Measurements from ENCODE around the gene FFAR1.

FFAR1 gene

DNA sequence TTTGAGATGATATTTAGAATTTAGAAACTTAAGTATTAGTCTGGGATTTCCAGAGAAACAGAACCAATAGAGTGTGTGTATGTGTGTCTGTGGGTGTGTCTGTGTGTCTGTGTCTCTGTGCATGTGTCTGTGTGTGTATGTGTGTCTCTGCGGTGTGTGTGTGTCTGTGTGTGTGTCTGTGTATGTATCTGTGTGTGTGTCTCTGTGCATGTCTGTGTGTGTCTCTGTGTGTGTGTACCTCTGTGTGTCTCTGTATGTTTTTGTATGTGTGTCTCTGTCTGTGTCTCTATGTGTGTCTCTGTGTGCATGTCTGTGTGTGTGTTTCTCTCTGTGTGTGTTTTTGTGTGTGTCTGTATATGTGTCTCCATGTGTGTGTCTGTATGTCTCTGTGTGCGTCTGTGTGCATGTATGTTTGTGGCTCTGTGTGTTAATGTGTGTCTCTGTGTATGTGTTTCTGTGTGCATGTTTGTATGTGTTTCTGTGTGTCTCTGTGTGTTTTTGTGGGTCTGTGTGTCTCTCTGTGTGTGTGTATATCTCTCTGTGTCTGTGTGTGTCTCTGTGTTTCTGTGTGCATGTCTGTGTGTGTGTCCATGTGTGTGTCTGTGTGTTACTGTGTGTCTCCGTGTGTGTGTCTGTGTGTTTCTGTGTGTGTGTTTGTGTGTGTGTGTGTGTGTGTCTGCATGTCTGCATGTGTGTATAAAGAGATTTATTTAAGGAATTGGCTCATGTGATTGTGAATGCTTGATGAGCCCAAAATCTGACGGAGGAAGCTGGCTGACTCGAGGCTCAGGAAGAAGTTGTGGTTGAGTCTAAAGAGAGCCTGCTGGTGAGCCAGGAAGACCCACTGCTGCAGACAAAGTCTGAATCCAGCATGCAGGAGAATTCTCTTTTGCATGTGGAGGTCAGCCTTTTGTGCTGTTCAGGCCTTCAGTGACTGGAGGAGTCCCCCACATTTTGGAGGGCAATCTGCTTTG, 45.3 kb downstream of the FFAR1 start:
- TF ChIP-seq TAF1 (IDR thresholded peaks at IDR 0.05; ENCODE audit: borderline replicate concordance, insufficient read depth, low read length): no peak

DNA sequence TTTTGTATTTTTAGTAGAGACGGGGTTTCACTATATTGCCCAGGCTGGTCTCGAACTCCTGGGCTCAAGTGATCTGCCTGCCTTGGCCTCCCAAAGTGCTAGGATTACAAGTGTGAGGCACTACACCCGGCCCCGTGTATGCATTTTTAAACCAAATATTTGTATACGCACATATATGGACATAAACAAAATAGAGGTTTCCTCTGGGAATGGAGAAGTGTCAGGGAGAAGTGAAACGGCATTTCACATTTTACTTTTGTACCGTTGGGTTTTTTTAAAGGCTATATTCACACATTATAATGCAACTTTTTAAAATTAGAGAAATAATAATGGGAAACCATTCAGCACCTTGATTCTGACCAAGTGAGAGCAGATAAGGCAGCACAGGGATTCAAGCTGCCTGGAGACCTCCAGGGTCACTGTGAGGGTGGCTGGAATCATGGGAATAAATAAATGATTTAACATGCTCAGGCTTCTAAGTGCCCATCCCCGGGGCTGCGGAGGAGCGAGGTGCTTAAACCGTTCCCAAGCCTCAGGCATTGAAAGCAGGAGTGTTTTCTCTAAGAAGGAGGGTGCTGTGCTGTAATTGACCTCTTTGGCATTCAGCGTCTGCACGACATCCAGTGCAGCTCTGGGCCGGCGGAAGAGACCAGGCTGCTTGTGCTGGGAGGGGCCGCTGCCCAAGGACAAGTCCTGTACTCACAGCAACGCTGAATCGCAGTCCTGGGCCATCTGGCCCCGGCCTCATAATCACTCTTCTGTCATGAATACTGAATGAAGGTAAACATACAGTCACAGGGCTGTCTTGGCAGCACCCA, 47.9 kb downstream of the FFAR1 start:
- TF ChIP-seq SIN3A (IDR thresholded peaks at IDR 0.05; ENCODE audit: borderline replicate concordance, insufficient read depth, low read length) (no peak), FOXP2 (optimal IDR thresholded peaks at IDR 0.05; ENCODE audit: borderline replicate concordance, extremely low read depth, extremely low read length, insufficient read depth) (no peak), TAF1 (IDR thresholded peaks at IDR 0.05; ENCODE audit: borderline replicate concordance, insufficient read depth, low read length) (no peak), POLR2AphosphoS5 (IDR thresholded peaks at IDR 0.05; ENCODE audit: low read depth, low read length) (no peak)
- TF ChIP-seq, protein P1, sequence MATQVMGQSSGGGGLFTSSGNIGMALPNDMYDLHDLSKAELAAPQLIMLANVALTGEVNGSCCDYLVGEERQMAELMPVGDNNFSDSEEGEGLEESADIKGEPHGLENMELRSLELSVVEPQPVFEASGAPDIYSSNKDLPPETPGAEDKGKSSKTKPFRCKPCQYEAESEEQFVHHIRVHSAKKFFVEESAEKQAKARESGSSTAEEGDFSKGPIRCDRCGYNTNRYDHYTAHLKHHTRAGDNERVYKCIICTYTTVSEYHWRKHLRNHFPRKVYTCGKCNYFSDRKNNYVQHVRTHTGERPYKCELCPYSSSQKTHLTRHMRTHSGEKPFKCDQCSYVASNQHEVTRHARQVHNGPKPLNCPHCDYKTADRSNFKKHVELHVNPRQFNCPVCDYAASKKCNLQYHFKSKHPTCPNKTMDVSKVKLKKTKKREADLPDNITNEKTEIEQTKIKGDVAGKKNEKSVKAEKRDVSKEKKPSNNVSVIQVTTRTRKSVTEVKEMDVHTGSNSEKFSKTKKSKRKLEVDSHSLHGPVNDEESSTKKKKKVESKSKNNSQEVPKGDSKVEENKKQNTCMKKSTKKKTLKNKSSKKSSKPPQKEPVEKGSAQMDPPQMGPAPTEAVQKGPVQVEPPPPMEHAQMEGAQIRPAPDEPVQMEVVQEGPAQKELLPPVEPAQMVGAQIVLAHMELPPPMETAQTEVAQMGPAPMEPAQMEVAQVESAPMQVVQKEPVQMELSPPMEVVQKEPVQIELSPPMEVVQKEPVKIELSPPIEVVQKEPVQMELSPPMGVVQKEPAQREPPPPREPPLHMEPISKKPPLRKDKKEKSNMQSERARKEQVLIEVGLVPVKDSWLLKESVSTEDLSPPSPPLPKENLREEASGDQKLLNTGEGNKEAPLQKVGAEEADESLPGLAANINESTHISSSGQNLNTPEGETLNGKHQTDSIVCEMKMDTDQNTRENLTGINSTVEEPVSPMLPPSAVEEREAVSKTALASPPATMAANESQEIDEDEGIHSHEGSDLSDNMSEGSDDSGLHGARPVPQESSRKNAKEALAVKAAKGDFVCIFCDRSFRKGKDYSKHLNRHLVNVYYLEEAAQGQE (IDR thresholded peaks at IDR 0.05; ENCODE audit: insufficient read depth in 1 of 2, low read depth in 2 of 2, low read length in 2 of 2): no peak

DNA sequence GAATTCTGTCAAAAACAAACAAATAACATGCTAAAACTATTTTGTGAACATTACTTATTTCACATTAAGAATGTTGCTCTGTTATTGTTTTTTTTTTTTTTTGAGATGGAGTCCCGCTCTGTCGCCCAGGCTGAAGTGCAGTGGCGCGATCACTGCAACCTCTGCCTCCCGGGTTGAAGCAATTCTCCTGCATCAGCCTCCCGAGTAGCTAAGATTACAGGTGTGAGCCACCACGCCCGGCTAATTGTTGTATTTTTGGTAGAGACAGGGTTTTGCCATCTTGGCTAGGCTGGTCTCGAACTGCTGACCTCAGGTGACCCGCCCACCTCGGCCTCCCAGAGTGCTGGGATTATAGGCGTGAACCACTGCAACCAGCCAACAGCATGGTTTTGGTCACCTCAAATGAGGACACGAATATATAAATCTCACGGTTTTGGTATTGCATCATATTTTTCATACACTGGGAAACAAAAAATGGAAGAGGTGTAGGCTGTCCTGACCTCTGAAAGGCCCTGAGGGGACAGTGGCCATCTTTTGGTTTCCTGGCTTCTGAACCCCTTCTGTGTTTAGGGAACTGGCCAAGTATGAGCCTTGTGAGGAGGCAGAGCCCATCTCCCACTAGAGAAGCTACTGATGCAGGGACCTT, 48.7 kb downstream of the FFAR1 start:
- TF ChIP-seq SIN3A (IDR thresholded peaks at IDR 0.05; ENCODE audit: borderline replicate concordance, insufficient read depth, low read length) (no peak), TAF1 (IDR thresholded peaks at IDR 0.05; ENCODE audit: borderline replicate concordance, insufficient read depth, low read length) (no peak), POLR2AphosphoS5 (IDR thresholded peaks at IDR 0.05; ENCODE audit: low read depth, low read length) (no peak), FOXP2 (optimal IDR thresholded peaks at IDR 0.05; ENCODE audit: borderline replicate concordance, extremely low read depth, extremely low read length, insufficient read depth) (no peak)
- TF ChIP-seq, protein P1 (IDR thresholded peaks at IDR 0.05; ENCODE audit: insufficient read depth in 1 of 2, low read depth in 2 of 2, low read length in 2 of 2): no peak

DNA sequence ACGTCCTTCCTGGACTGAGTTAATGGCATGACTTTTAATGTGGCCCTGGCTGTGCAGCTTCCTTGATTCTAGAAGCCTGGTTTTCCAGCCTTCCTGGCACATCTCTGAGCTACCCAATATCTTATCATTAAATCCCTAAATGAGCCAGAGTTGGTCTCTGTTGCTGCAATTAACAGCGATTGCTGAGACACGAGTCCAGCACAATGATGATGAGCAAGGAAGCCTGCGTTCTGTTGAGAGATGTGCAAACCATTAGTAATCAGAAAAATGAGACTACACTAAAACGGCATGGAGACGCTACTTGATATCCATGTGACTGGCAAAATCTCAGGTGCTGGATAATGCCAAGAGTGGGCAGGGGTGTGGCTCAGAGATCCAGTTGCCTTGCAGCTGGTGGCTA, 49.4 kb downstream of the FFAR1 start:
- TF ChIP-seq SIN3A (IDR thresholded peaks at IDR 0.05; ENCODE audit: borderline replicate concordance, insufficient read depth, low read length) (no peak), TAF1 (IDR thresholded peaks at IDR 0.05; ENCODE audit: borderline replicate concordance, insufficient read depth, low read length) (no peak), FOXP2 (optimal IDR thresholded peaks at IDR 0.05; ENCODE audit: borderline replicate concordance, extremely low read depth, extremely low read length, insufficient read depth) (no peak), POLR2AphosphoS5 (IDR thresholded peaks at IDR 0.05; ENCODE audit: low read depth, low read length) (no peak)
- TF ChIP-seq, protein P1 (IDR thresholded peaks at IDR 0.05; ENCODE audit: insufficient read depth in 1 of 2, low read depth in 2 of 2, low read length in 2 of 2): no peak
